ENCODE results near the gene ZNF622. TPM values are rescaled to one million over a fixed set of nuclear protein-coding genes. Genes with fewer than 3 reads are reported as not detected.

Gene ZNF622
- total RNA-seq, 4 donors from 2014 or later = 20.2 to 32.6 (median 27.6) TPM

- TF ChIP-seq CTCF (IDR thresholded peaks at IDR 0.05; ENCODE audit: low read depth) = no peak
These were observed 39.0 kb upstream of the ZNF622 start for GRCh38 chr5:16504571-16504970.

- no peak for TF ChIP-seq CTCF (IDR thresholded peaks at IDR 0.05; ENCODE audit: low read depth)
These were observed 37.3 kb upstream of the ZNF622 start for GRCh38 chr5:16502866-16503265.

DNA sequence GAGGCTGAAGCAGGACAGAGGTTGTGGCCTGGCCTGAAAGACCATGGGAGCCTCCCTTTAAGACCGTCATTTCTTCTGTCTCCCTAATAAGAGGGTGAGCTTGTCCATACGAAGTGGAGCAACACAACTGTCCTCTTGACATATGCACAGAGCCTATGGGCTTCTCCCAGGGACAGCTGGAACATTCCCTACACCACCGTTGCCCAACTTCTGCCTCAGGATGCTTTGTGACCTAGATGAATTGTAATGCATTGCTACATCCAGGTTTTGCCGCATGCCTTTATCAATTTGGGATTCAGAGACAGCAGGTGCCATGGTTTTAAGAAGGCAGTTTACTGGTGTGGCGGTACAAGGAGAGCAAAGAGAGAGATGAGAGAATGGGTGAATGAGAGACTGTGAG is 34.4 kb upstream of the ZNF622 start:
- TF ChIP-seq CTCF (IDR thresholded peaks at IDR 0.05; ENCODE audit: low read depth) = no peak

DNA sequence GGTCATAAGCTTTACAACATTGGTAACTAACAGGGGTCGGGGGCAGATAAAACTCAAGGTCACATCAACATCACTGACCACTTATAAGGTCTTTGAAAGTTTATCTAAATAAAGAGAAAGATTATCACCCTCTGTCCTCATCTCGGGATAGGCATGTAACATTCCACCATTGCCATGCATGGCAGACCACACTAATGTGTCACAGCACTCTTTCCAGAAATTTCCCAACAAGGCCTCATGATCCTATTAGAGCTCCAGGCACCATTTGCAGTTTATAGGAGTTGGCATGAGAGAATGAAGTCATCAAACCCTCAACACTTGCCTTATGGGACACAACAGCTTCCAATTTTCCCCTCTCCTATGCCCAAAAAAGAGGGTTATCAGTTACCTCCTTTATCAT is 31.9 kb upstream of the ZNF622 start:
- TF ChIP-seq CTCF (IDR thresholded peaks at IDR 0.05; ENCODE audit: low read depth) = no peak

- no peak for TF ChIP-seq CTCF (IDR thresholded peaks at IDR 0.05; ENCODE audit: low read depth)
These were observed 27.7 kb upstream of the ZNF622 start for GRCh38 chr5:16493261-16493660.

DNA sequence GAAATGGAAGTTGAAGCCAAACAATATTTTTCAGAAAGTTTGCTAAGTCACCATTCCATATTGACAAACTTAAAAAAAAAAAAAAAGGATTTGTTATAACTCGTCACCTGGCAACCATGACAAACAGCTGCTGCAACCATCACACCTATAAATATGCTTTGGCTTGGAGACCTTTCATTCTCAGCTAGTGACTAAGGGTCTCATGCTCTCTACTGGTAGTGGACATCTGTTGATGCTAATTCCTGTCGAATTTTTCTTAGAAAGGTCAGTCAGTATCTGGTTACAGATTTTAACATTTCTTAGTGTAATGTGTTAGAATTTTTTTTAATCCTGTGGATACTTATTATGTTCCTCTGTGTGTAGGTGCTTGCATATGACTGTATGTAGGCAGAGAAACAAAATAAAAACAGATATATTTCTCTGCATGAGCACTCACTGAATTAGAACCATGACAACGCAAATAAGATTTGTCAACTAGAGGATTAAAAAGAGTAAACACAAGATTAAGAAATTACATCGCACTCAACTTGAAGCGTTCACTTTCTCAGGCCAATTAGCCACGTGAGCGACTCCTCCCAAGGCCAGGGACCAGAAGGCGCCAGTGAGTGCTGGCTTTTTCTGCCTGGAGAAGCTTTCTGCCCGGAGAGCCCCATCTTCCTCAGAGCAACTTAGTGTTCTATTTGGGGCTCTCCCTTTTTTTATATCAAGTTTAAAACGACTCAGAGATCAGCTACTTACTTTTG is 27.0 kb upstream of the ZNF622 start:
- no peak for TF ChIP-seq CTCF (IDR thresholded peaks at IDR 0.05; ENCODE audit: low read depth)

GRCh38 chr5:16490911-16491310 is 25.3 kb upstream of the ZNF622 start:
- no peak for TF ChIP-seq CTCF (IDR thresholded peaks at IDR 0.05; ENCODE audit: low read depth)

Measured in subcutaneous adipose tissue (tissue), 4 donors.